Breast epithelium (tissue), 4 donors: ENCODE measurements around the gene CCDC171. TPM values are rescaled to one million over a fixed set of nuclear protein-coding genes. Genes with fewer than 3 reads are reported as not detected.

ENCODE experiments used
- DNase-seq, 2 donors: peaks; one replicate each; pipeline ENCODE4 v3.0.0-alpha.2; 2019; ENCODE audit warnings: low spot score in 2 of 2
- H3K27ac ChIP-seq, 2 donors: fragments of 200-600 bp; sonication (generic) in 1 of 2; one replicate each; pipeline ENCODE4 v1.5.1; 2016 to 2019; ENCODE audit warnings: mild to moderate bottlenecking in 1 of 2
- H3K27me3 ChIP-seq, 2 donors: fragments of 200-600 bp; sonication (generic) in 1 of 2; one replicate each; pipeline versions ENCODE4 v1.5.1 to v1.6.0; 2017 to 2019; ENCODE audit warnings: control low read depth in 1 of 2, mild to moderate bottlenecking in 1 of 2
- H3K36me3 ChIP-seq: fragments of 200-600 bp; one replicate; pipeline ENCODE4 v1.5.1; 2019
- H3K4me1 ChIP-seq, 2 donors: fragments of 200-600 bp; sonication (generic); one replicate each; pipeline ENCODE4 v1.5.1; 2016 to 2019; ENCODE audit warnings: control low read depth in 1 of 2
- H3K4me3 ChIP-seq, 3 donors: fragments of 200-600 bp; sonication (generic); 1 replicate in 2 of 3; 2 replicates in 1 of 3; pipeline ENCODE4 v1.5.1; 2016 to 2019; ENCODE audit warnings: mild to moderate bottlenecking in 3 of 3, moderate library complexity in 2 of 3
- H3K9me3 ChIP-seq, 2 donors: fragments of 200-600 bp; sonication (generic) in 1 of 2; one replicate each; pipeline ENCODE4 v1.5.1; 2016 to 2019; ENCODE audit warnings: control low read depth in 1 of 2
- POLR2A ChIP-seq: fragments of 450-650 bp; IDR thresholded peaks from one replicate; pipeline ENCODE4 v1.6.1; 2016; ENCODE audit warnings: antibody characterized with exemption, mild to moderate bottlenecking, moderate library complexity
- POLR2AphosphoS5 ChIP-seq, 3 donors: sonication (generic); formaldehyde crosslinking; IDR thresholded peaks; one replicate each; pipeline ENCODE4 v1.6.1; 2017; ENCODE audit warnings: antibody characterized with exemption in 3 of 3
- intact Hi-C: fragments of 100-400 bp; cut with DNase I; formaldehyde crosslinking; loops from one replicate; pipeline ENCODE4 v1.15.1; 2023; ENCODE audit warnings: low total_unique reads
- total RNA-seq, 3 donors: library from RNA; depleted of rRNA; stranded (reverse); fragments of >200 nt; gene quantifications; one replicate each; pipeline ENCODE4 v1.1.0, GENCODE V29; 2016
- TF ChIP-seq, protein P1 (sequence below), 3 donors: fragments of 450-650 bp; IDR thresholded peaks; one replicate each; pipeline ENCODE4 v1.5.1; 2016 to 2017; ENCODE audit warnings: antibody characterized with exemption in 3 of 3, mild to moderate bottlenecking in 3 of 3, moderate library complexity in 3 of 3

CCDC171 gene
- total RNA-seq, 3 donors from 2014 or later = 4.8 to 8.8 (median 5.6) TPM

- TF ChIP-seq POLR2AphosphoS5 (IDR thresholded peaks at IDR 0.05) (no peak), POLR2A (no peak)
- TF ChIP-seq, protein P1, sequence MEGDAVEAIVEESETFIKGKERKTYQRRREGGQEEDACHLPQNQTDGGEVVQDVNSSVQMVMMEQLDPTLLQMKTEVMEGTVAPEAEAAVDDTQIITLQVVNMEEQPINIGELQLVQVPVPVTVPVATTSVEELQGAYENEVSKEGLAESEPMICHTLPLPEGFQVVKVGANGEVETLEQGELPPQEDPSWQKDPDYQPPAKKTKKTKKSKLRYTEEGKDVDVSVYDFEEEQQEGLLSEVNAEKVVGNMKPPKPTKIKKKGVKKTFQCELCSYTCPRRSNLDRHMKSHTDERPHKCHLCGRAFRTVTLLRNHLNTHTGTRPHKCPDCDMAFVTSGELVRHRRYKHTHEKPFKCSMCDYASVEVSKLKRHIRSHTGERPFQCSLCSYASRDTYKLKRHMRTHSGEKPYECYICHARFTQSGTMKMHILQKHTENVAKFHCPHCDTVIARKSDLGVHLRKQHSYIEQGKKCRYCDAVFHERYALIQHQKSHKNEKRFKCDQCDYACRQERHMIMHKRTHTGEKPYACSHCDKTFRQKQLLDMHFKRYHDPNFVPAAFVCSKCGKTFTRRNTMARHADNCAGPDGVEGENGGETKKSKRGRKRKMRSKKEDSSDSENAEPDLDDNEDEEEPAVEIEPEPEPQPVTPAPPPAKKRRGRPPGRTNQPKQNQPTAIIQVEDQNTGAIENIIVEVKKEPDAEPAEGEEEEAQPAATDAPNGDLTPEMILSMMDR (IDR thresholded peaks at IDR 0.05) = no peak
- DNase-seq = no peak
- H3K9me3 ChIP-seq = peaks cover 0 to 4% of the 10 kb centered on the region in 2 donors
- intact Hi-C loops = no loop called here
- no peaks in the 10 kb centered on the region for H3K4me1 ChIP-seq
- no peaks in the 10 kb centered on the region for H3K27me3 ChIP-seq
- no peak overlapping the region for H3K27ac ChIP-seq
- no peak overlapping the region for H3K4me3 ChIP-seq
- H3K36me3 ChIP-seq = no peaks in the 10 kb centered on the region
These were observed 448.0 kb downstream of the CCDC171 start for GRCh38 chr9:16000811-16001210.

DNA sequence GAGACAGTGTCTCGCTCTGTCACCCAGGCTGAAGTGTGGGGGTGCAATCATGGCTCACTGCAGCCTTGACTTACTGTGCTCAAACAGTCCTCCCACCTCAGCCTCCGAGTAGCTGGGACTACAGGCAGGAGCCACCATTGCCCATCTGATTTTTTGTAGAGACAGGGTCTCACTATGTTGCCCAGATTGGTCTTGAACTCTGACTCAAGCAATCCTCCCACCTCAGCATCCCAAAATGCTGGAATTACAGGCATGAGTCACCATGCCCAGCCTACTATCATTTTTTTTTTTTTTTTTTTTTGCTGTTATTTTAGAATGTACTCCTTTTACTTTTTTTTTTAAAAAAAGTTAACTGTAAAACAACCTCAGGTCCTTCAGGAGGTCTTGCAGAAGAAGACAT is 449.0 kb downstream of the CCDC171 start:
- H3K4me1 ChIP-seq = no peaks in the 10 kb centered on the region
- H3K9me3 ChIP-seq = no peaks in the 10 kb centered on the region
- no peak for DNase-seq
- no peaks in the 10 kb centered on the region for H3K36me3 ChIP-seq
- intact Hi-C loops = no loop called here
- TF ChIP-seq, protein P1 (IDR thresholded peaks at IDR 0.05) = no peak
- TF ChIP-seq POLR2A (no peak), POLR2AphosphoS5 (IDR thresholded peaks at IDR 0.05) (no peak)
- no peak overlapping the region for H3K27ac ChIP-seq
- no peak overlapping the region for H3K4me3 ChIP-seq
- no peaks in the 10 kb centered on the region for H3K27me3 ChIP-seq

GRCh38 chr9:16002816-16003215 is 450.0 kb downstream of the CCDC171 start:
- no peaks in the 10 kb centered on the region for H3K36me3 ChIP-seq
- H3K27ac ChIP-seq = no peak overlapping the region
- H3K9me3 ChIP-seq = no peaks in the 10 kb centered on the region
- H3K4me3 ChIP-seq = no peak overlapping the region
- TF ChIP-seq, protein P1 (IDR thresholded peaks at IDR 0.05) = no peak
- TF ChIP-seq POLR2AphosphoS5 (IDR thresholded peaks at IDR 0.05) = no peak
- TF ChIP-seq POLR2A = no peak
- intact Hi-C loops = no loop called here
- H3K4me1 ChIP-seq = no peaks in the 10 kb centered on the region
- no peak for DNase-seq
- no peaks in the 10 kb centered on the region for H3K27me3 ChIP-seq

DNA sequence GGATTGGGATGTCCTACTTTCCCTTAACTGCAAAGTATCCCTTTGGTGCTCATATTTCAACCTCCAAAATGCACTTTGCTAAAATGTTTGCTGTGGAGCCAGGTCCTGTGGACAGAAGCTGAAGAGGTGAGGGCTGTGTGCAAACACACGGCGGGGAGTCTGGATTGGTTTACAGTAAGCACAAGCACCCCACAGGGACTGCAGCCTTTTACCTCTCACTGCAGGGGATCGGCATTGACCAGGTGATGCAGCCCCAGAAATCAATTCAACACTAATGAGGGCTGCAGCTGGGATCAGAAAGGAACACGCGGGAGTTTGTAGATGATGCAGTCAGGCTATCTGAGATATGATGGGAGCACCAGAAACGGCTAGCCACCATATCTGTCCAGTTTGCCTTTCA is 450.9 kb downstream of the CCDC171 start:
- Histone ChIP-seq H3K9me3 (no peaks in the 10 kb centered on the region), H3K36me3 (no peaks in the 10 kb centered on the region), H3K27ac (no peak overlapping the region), H3K4me3 (no peak overlapping the region), H3K4me1 (no peaks in the 10 kb centered on the region), H3K27me3 (no peaks in the 10 kb centered on the region)
- TF ChIP-seq POLR2A = no peak
- TF ChIP-seq, protein P1 (IDR thresholded peaks at IDR 0.05) = no peak
- no peak for TF ChIP-seq POLR2AphosphoS5 (IDR thresholded peaks at IDR 0.05)
- no peak for DNase-seq
- intact Hi-C loops = no loop called here

GRCh38 chr9:16004613-16005012 is 451.8 kb downstream of the CCDC171 start:
- TF ChIP-seq POLR2AphosphoS5 (IDR thresholded peaks at IDR 0.05) (no peak), POLR2A (no peak)
- TF ChIP-seq, protein P1 (IDR thresholded peaks at IDR 0.05) = no peak
- no peak overlapping the region for H3K4me3 ChIP-seq
- H3K4me1 ChIP-seq = no peaks in the 10 kb centered on the region
- no peaks in the 10 kb centered on the region for H3K9me3 ChIP-seq
- H3K36me3 ChIP-seq = no peaks in the 10 kb centered on the region
- no peaks in the 10 kb centered on the region for H3K27me3 ChIP-seq
- intact Hi-C loops = no loop called here
- DNase-seq = no peak
- no peak overlapping the region for H3K27ac ChIP-seq
